Ishikawa (cell line): Measurements from ENCODE around the gene CUL3.

ENCODE experiments used
- EGR1 ChIP-seq: IDR thresholded peaks from 2 replicates; pipeline ENCODE4 v1.6.1; 2012
- MAX ChIP-seq: IDR thresholded peaks from 2 replicates; pipeline ENCODE4 v1.6.1; 2012
- REST ChIP-seq: IDR thresholded peaks from 2 replicates; pipeline ENCODE4 v1.6.1; 2012; ENCODE audit warnings: low read depth, mild to moderate bottlenecking
- TAF1 ChIP-seq: IDR thresholded peaks from 2 replicates; pipeline ENCODE4 v1.6.1; 2012; ENCODE audit warnings: low read depth, mild to moderate bottlenecking
- USF1 ChIP-seq: IDR thresholded peaks from 2 replicates; pipeline ENCODE4 v1.6.1; 2012
- YY1 ChIP-seq: IDR thresholded peaks from 2 replicates; pipeline ENCODE4 v1.6.1; 2012; ENCODE audit warnings: low read depth

DNA sequence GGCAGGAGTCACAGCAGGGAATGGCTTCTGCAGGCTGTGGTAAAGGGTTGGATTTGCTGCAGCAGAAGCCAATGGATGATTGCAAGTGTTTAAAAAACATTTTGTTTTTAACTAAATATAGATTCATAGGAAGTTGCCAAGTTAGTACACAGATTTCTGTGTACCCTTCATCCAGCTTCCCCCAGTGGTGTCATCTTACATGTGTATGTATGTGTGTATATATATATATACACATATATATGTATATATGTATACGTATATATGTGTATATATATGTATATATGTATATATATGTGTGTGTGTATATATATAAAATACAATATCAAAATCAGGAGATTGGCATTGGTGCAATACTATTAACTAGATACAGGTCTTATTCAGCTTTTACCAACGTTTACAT, 164.1 kb downstream of the CUL3 start:
- no peak for TF ChIP-seq REST
- TF ChIP-seq TAF1, result no peak
- TF ChIP-seq EGR1, result no peak
- TF ChIP-seq USF1, result no peak
- TF ChIP-seq MAX, result no peak
- no peak for TF ChIP-seq YY1
